ENCODE data around the gene IMPDH1.

DNA sequence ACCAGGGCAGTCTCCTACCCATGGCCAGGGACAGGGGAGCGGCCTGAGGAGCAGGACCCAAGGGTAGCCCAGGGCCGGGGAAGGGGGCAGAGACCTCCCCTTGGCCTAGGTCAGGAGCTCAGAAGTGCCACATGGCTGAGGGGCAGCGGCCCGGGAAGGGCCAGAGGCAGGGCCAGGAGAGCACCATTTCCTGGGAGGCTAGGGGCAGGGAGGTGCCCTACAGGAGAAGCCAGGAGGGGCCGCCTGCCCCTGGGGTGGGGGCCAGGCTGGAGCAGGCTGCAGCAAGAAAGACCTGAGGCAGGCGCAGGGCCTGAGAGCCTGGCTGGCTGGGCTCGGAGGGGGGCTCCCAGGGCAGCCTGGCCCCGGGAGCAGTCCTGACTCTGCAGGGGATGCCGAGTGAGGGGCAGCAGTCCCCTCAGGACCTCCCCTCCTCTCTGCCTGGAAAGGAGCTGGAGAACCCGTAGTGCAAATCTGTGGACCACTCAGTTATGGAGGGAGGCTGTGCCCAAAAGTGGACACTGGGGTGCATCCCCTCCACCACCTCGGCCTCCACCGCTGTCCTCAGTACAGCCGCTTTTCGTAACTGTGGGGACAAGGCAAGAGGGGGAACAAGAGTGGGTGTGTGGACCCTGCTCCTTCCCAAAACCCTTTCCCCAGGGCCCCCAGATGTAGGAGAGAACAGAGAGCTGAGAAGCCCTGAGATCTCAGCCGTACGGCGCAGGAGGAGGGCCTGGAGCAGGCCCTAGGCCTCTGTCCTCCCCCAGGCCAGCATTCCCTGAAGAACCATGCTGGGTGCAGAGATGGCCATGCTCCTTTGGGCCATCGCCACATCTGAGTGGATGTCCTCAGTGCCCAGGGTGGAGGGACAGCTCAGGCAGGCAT lies 17.1 kb downstream of the IMPDH1 start:
- TF ChIP-seq POLR2A (IDR thresholded peaks at IDR 0.05; ENCODE audit: low read depth, low read length) (no peak), CTCF (IDR thresholded peaks at IDR 0.05; ENCODE audit: extremely low read depth in 1 of 2, insufficient read depth in 1 of 2, low read depth in 1 of 2, low read length in 2 of 2) (no peak), POLR2AphosphoS5 (IDR thresholded peaks at IDR 0.05; ENCODE audit: insufficient read depth, low read depth, low read length) (no peak), FOS (IDR thresholded peaks at IDR 0.05; ENCODE audit: borderline replicate concordance, insufficient read depth, low read length) (no peak), EZH2 (IDR thresholded peaks at IDR 0.05; ENCODE audit: borderline replicate concordance, low read depth, low read length, severe bottlenecking) (no peak), MAX (IDR thresholded peaks at IDR 0.05; ENCODE audit: insufficient read depth, insufficient read length) (no peak), JUN (IDR thresholded peaks at IDR 0.05; ENCODE audit: borderline replicate concordance, insufficient read depth, insufficient read length, low read depth) (no peak)
